Uterus (tissue), 2 donors: ENCODE data around the gene CTDSPL.

Experiments used
- POLR2A ChIP-seq, 2 donors: fragments of 450-650 bp; IDR thresholded peaks; one replicate each; pipeline ENCODE4 v1.6.1; 2016; ENCODE audit warnings: antibody characterized with exemption in 2 of 2, mild to moderate bottlenecking in 1 of 2, moderate library complexity in 1 of 2
- TF ChIP-seq, protein P1 (sequence below), 4 experiments: fragments of 200-600 bp in 2 of 4; fragments of 450-650 bp in 2 of 4; sonication (generic) in 2 of 4; IDR thresholded peaks; one replicate each; pipeline ENCODE4 v1.5.1; 2016 to 2019; ENCODE audit warnings: antibody characterized with exemption in 4 of 4, mild to moderate bottlenecking in 2 of 4, moderate library complexity in 1 of 4

DNA sequence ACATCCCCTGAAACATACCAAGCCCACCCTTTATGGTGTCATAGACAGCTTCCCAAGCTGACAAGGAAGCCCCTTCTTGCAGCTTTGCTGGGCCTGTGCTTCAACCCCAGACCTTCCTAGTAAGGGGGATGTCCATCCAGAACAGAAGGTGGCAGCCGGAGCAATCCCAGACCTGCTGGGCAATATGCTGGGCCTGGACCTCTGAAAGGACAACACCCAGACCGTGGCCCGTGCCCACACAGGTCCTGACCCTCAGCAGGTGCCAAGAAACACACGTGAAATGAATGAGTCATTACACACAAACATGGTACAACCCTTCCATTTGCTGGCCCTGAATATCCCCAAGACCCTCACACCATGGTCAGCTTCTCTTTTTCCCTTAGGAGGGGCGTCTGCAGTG lies 109.1 kb downstream of the CTDSPL start:
- TF ChIP-seq, protein P1, sequence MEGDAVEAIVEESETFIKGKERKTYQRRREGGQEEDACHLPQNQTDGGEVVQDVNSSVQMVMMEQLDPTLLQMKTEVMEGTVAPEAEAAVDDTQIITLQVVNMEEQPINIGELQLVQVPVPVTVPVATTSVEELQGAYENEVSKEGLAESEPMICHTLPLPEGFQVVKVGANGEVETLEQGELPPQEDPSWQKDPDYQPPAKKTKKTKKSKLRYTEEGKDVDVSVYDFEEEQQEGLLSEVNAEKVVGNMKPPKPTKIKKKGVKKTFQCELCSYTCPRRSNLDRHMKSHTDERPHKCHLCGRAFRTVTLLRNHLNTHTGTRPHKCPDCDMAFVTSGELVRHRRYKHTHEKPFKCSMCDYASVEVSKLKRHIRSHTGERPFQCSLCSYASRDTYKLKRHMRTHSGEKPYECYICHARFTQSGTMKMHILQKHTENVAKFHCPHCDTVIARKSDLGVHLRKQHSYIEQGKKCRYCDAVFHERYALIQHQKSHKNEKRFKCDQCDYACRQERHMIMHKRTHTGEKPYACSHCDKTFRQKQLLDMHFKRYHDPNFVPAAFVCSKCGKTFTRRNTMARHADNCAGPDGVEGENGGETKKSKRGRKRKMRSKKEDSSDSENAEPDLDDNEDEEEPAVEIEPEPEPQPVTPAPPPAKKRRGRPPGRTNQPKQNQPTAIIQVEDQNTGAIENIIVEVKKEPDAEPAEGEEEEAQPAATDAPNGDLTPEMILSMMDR (IDR thresholded peaks at IDR 0.05) = no peak
- no peak for TF ChIP-seq POLR2A (IDR thresholded peaks at IDR 0.05)
